Sigmoid colon (tissue), 4 donors: ENCODE measurements around the gene IL17RD.

Experiments
- CTCF ChIP-seq, 4 experiments: fragments of 450-650 bp in 3 of 4; fragments of 200-600 bp in 1 of 4; IDR thresholded peaks; one replicate each; pipeline ENCODE4 v1.5.1; 2016 to 2019; ENCODE audit warnings: antibody characterized with exemption in 4 of 4, mild to moderate bottlenecking in 3 of 4, moderate library complexity in 2 of 4
- EP300 ChIP-seq, 4 donors: sonication (generic); formaldehyde crosslinking; IDR thresholded peaks; one replicate each; pipeline ENCODE4 v1.6.1; 2017; ENCODE audit warnings: antibody characterized with exemption in 4 of 4
- POLR2AphosphoS5 ChIP-seq, 4 donors: sonication (generic); formaldehyde crosslinking; IDR thresholded peaks; one replicate each; pipeline ENCODE4 v1.6.1; 2017; ENCODE audit warnings: antibody characterized with exemption in 4 of 4

- TF ChIP-seq POLR2AphosphoS5 (IDR thresholded peaks at IDR 0.05) (no peak), EP300 (IDR thresholded peaks at IDR 0.05) (no peak), CTCF (IDR thresholded peaks at IDR 0.05) (no peak)
Observed at GRCh38 chr3:57154470-57155309, 10.5 kb downstream of the IL17RD start.
